ENCODE measurements around the gene SCAF8.

SCAF8 gene

GRCh38 chr6:154792761-154793160 lies 59.5 kb downstream of the SCAF8 start:
- Histone ChIP-seq H3K4me3 (ENCODE audit: insufficient read depth, low read length, poor library complexity, severe bottlenecking) (no peak overlapping the region), H2AFZ (ENCODE audit: low read depth, low read length, severe bottlenecking) (no peak overlapping the region), H3F3A (ENCODE audit: insufficient read depth) (peaks cover 26% of the 10 kb centered on the region), H3K27me3 (ENCODE audit: low read length) (no peaks in the 10 kb centered on the region), H3K9me2 (replicated peaks; ENCODE audit: insufficient read depth, low read length) (no peaks in the 10 kb centered on the region), H4K20me1 (ENCODE audit: low read depth, low read length) (peaks cover 9% of the 10 kb centered on the region; the same call in 1 of the 2 replicates), H3K9ac (ENCODE audit: low read length) (no peak overlapping the region), H3K79me2 (ENCODE audit: insufficient read depth, low read length) (peaks cover 19% of the 10 kb centered on the region; the same call in 1 of the 2 replicates), H3K4me2 (ENCODE audit: low read depth, low read length, poor library complexity, severe bottlenecking) (no peak overlapping the region), H3K27ac (ENCODE audit: low read depth, low read length) (no peak overlapping the region), H3K36me3 (ENCODE audit: low read length) (peaks cover 43% of the 10 kb centered on the region), H3K9me3 (ENCODE audit: insufficient read depth, low read length) (no peaks in the 10 kb centered on the region)
- TF ChIP-seq, protein P1, sequence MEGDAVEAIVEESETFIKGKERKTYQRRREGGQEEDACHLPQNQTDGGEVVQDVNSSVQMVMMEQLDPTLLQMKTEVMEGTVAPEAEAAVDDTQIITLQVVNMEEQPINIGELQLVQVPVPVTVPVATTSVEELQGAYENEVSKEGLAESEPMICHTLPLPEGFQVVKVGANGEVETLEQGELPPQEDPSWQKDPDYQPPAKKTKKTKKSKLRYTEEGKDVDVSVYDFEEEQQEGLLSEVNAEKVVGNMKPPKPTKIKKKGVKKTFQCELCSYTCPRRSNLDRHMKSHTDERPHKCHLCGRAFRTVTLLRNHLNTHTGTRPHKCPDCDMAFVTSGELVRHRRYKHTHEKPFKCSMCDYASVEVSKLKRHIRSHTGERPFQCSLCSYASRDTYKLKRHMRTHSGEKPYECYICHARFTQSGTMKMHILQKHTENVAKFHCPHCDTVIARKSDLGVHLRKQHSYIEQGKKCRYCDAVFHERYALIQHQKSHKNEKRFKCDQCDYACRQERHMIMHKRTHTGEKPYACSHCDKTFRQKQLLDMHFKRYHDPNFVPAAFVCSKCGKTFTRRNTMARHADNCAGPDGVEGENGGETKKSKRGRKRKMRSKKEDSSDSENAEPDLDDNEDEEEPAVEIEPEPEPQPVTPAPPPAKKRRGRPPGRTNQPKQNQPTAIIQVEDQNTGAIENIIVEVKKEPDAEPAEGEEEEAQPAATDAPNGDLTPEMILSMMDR (IDR thresholded peaks at IDR 0.05; ENCODE audit: insufficient read depth, low read length, poor library complexity, severe bottlenecking), result no peak

GRCh38 chr6:154796484-154796883 lies 63.3 kb downstream of the SCAF8 start:
- peaks cover 10% of the 10 kb centered on the region; the same call in 1 of the 2 replicates for H3K79me2 ChIP-seq (ENCODE audit: insufficient read depth, low read length)
- peaks cover under 1% of the 10 kb centered on the region; the same call in 1 of the 2 replicates for H4K20me1 ChIP-seq (ENCODE audit: low read depth, low read length)
- peaks cover 23% of the 10 kb centered on the region for H3F3A ChIP-seq (ENCODE audit: insufficient read depth)

DNA sequence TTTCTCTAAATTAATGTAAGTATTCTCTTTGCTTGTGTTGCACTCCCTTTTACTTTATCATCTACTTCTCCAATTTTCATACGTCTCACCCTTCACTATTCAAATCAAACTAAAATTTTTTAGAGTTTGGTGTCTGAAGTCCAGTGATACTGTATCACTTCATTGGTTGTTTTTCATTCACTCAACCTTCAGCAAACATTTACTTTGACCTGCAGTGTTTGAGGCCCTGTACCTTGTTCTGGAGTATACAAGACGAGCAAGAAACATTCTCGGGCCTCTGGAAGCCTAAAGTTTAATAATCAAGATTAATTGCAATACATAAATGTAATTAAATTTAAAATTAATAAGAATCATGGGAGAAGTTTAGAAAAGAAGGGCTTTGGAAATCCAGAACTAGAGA lies 64.6 kb downstream of the SCAF8 start:
- Histone ChIP-seq H3K36me3 (ENCODE audit: low read length) (peaks cover 27% of the 10 kb centered on the region), H3K27me3 (ENCODE audit: low read length) (no peaks in the 10 kb centered on the region), H2AFZ (ENCODE audit: low read depth, low read length, severe bottlenecking) (no peak overlapping the region), H3K4me3 (ENCODE audit: insufficient read depth, low read length, poor library complexity, severe bottlenecking) (no peak overlapping the region), H3F3A (ENCODE audit: insufficient read depth) (peaks cover 18% of the 10 kb centered on the region), H3K4me2 (ENCODE audit: low read depth, low read length, poor library complexity, severe bottlenecking) (no peak overlapping the region), H3K9me3 (ENCODE audit: insufficient read depth, low read length) (no peaks in the 10 kb centered on the region), H3K79me2 (ENCODE audit: insufficient read depth, low read length) (peaks cover 1% of the 10 kb centered on the region; the same call in 1 of the 2 replicates), H3K9ac (ENCODE audit: low read length) (no peak overlapping the region), H3K9me2 (replicated peaks; ENCODE audit: insufficient read depth, low read length) (no peaks in the 10 kb centered on the region), H3K27ac (ENCODE audit: low read depth, low read length) (no peak overlapping the region), H4K20me1 (ENCODE audit: low read depth, low read length) (no peaks in the 10 kb centered on the region)
- no peak for TF ChIP-seq EZH2phosphoT487 (conservative IDR thresholded peaks at IDR 0.05; ENCODE audit: low read length)
- TF ChIP-seq, protein P1 (IDR thresholded peaks at IDR 0.05; ENCODE audit: insufficient read depth, low read length, poor library complexity, severe bottlenecking), result no peak

More at GRCh38 chr6:154796484-154796883, 63.3 kb downstream of the SCAF8 start:
- Histone ChIP-seq H3K27ac (ENCODE audit: low read depth, low read length) (no peak overlapping the region), H3K4me3 (ENCODE audit: insufficient read depth, low read length, poor library complexity, severe bottlenecking) (no peak overlapping the region), H3K9ac (ENCODE audit: low read length) (no peak overlapping the region), H2AFZ (ENCODE audit: low read depth, low read length, severe bottlenecking) (no peak overlapping the region), H3K4me2 (ENCODE audit: low read depth, low read length, poor library complexity, severe bottlenecking) (no peak overlapping the region), H3K36me3 (ENCODE audit: low read length) (peaks cover 26% of the 10 kb centered on the region), H3K9me2 (replicated peaks; ENCODE audit: insufficient read depth, low read length) (no peaks in the 10 kb centered on the region), H3K9me3 (ENCODE audit: insufficient read depth, low read length) (no peaks in the 10 kb centered on the region), H3K27me3 (ENCODE audit: low read length) (no peaks in the 10 kb centered on the region)
- no peak for TF ChIP-seq EZH2phosphoT487 (conservative IDR thresholded peaks at IDR 0.05; ENCODE audit: low read length)

- Histone ChIP-seq H3K4me2 (ENCODE audit: low read depth, low read length, poor library complexity, severe bottlenecking) (no peak overlapping the region), H4K20me1 (ENCODE audit: low read depth, low read length) (no peaks in the 10 kb centered on the region), H3K4me3 (ENCODE audit: insufficient read depth, low read length, poor library complexity, severe bottlenecking) (no peak overlapping the region), H3K9ac (ENCODE audit: low read length) (no peak overlapping the region), H3K27ac (ENCODE audit: low read depth, low read length) (no peak overlapping the region), H3K9me3 (ENCODE audit: insufficient read depth, low read length) (no peaks in the 10 kb centered on the region), H2AFZ (ENCODE audit: low read depth, low read length, severe bottlenecking) (no peak overlapping the region), H3K9me2 (replicated peaks; ENCODE audit: insufficient read depth, low read length) (no peaks in the 10 kb centered on the region), H3K27me3 (ENCODE audit: low read length) (no peaks in the 10 kb centered on the region), H3F3A (ENCODE audit: insufficient read depth) (peaks cover 31% of the 10 kb centered on the region), H3K79me2 (ENCODE audit: insufficient read depth, low read length) (peaks cover 6% of the 10 kb centered on the region; the same call in 1 of the 2 replicates), H3K36me3 (ENCODE audit: low read length) (peaks cover 32% of the 10 kb centered on the region)
- TF ChIP-seq, protein P1 (IDR thresholded peaks at IDR 0.05; ENCODE audit: insufficient read depth, low read length, poor library complexity, severe bottlenecking), result no peak
- no peak for TF ChIP-seq EZH2phosphoT487 (conservative IDR thresholded peaks at IDR 0.05; ENCODE audit: low read length)
These were observed 67.1 kb downstream of the SCAF8 start for GRCh38 chr6:154800338-154800737.

Measured in SU-DHL-6 (cell line).